ENCODE data around the gene MYRIP.

MYRIP gene

DNA sequence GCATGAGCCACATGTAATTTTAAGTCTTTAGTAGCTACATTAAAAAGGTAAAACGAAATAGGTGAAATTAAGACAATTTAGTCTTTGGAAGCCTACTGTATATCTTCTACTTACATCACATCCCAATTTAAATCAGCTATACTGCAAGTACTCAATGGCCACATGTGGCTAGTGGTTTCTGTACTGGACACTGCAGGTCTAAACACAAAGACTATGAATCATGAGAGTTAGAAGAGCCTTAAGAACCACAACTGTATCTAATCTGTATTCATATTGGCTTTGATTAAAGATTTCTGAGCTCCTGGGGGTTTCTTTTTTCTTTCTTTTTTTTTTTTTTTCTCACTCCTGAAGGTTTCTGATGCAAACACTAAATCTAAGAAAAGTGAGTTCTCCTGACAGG, 497.8 kb downstream of the MYRIP start:
- no peak overlapping the region for H3K9ac ChIP-seq
- H3K27ac ChIP-seq, result no peak overlapping the region
- H3K4me3 ChIP-seq, result no peak overlapping the region
- no peak for TF ChIP-seq Cebpa-rat (IDR thresholded peaks at IDR 0.05)
- peaks cover 10 to 15% (median 12%) of the 10 kb centered on the region in 11 experiments for H3K36me3 ChIP-seq
- peaks cover 14 to 35% (median 23%) of the 10 kb centered on the region in 10 experiments for H3K4me1 ChIP-seq
- H4K20me1 ChIP-seq, result peaks cover 0 to 3% (median 0%) of the 10 kb centered on the region in 11 experiments; a peak in 3 of 22 replicates
- no peaks in the 10 kb centered on the region for H3K27me3 ChIP-seq
- H3K4me2 ChIP-seq, result no peak overlapping the region
- H3K9me3 ChIP-seq (replicated peaks in 1 of 11), result no peaks in the 10 kb centered on the region; a peak in 1 of 22 replicates

DNA sequence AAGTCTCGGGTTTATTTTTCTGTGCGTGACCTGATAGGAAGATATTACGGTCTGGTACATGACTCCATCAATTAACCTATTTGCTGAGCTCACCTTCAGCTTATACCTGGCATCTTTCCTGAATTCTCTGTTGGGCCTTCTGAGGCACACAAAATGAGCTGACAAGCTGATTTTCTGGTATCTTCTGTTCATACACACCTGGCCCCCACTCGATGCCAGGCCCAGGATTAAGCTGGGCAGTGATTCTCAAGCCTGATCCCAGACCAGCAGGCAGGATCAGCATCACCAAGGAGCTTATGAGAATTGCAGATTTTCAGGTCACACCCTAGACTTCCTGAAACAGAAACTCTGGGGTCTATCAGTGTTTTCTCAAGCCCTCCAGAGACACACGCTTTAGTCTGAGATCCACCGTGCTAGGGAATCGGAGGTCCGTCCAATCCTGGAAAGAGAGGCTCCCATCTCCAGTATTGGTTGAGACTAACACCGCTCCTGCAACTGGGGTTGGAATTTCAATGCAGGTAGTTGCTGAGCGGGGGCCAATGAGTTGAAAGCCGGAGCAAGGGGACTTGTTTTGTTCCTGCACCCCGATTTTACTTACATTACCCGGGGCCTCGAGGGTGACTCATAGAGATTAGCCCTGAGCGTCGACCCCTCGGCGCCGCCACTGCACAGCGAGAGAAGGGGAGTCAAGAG, 499.5 kb downstream of the MYRIP start:
- H3K36me3 ChIP-seq, result peaks cover 27 to 32% (median 29%) of the 10 kb centered on the region in 11 experiments
- no peaks in the 10 kb centered on the region for H3K27me3 ChIP-seq
- peak overlapping the region; percentile 65 to 98 (median 94) for H3K27ac ChIP-seq
- peaks cover 14 to 39% (median 22%) of the 10 kb centered on the region in 10 experiments for H3K4me1 ChIP-seq
- H3K9me3 ChIP-seq (replicated peaks in 1 of 11), result no peaks in the 10 kb centered on the region
- no peak for TF ChIP-seq Cebpa-rat (IDR thresholded peaks at IDR 0.05)
- H3K4me3 ChIP-seq, result peak overlapping the region; percentile 86 to 99 (median 94)
- peaks cover 0 to 10% (median 0%) of the 10 kb centered on the region in 11 experiments; a peak in 5 of 22 replicates for H4K20me1 ChIP-seq
- H3K9ac ChIP-seq, result peak overlapping the region; percentile 93 to 99 (median 96)
- peak overlapping the region; percentile 72 to 94 (median 79) for H3K4me2 ChIP-seq

- peak within 1 kb of the TSS; percentile 92 to 98 (median 94) for H3K27ac ChIP-seq
- TF ChIP-seq Cebpa-rat (IDR thresholded peaks at IDR 0.05), result no peak
Observed at GRCh38 chr3:40309418-40309924, 500.1 kb downstream of the MYRIP start, which contains the start of gene EIF1B. Gene EIF1B, plus strand, starts transcription at chr3:40309707. Its CDS starts 235 bp downstream, at chr3:40309942.

More at GRCh38 chr3:40309418-40309924, 500.1 kb downstream of the MYRIP start, which contains the start of gene EIF1B:
- Histone ChIP-seq H4K20me1 (peaks cover 0 to 10% (median 0%) of the 10 kb centered on the region in 11 experiments; a peak in 5 of 22 replicates), H3K36me3 (peaks cover 30 to 38% (median 35%) of the 10 kb centered on the region in 11 experiments), H3K4me2 (peak within 1 kb of the TSS; percentile 78 to 94 (median 86)), H3K9ac (peak within 1 kb of the TSS; percentile 93 to 99 (median 96)), H3K4me1 (peaks cover 14 to 45% (median 22%) of the 10 kb centered on the region in 10 experiments), H3K27me3 (no peaks in the 10 kb centered on the region), H3K9me3 (replicated peaks in 1 of 11) (no peaks in the 10 kb centered on the region), H3K4me3 (peak within 1 kb of the TSS; percentile 86 to 99 (median 94))
